NCI-H1417 (cell line): ENCODE data around the gene OR52I1.
A peak's percentile ranks its signal among the peaks of the same experiment; 100 is the strongest.

Experiments used
- DNase-seq, 3 experiments: peaks; one replicate each; lab custom pipeline; 2025; lab: John Stamatoyannopoulos, UW

OR52I1 gene, protein sequence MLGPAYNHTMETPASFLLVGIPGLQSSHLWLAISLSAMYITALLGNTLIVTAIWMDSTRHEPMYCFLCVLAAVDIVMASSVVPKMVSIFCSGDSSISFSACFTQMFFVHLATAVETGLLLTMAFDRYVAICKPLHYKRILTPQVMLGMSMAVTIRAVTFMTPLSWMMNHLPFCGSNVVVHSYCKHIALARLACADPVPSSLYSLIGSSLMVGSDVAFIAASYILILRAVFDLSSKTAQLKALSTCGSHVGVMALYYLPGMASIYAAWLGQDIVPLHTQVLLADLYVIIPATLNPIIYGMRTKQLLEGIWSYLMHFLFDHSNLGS

DNA sequence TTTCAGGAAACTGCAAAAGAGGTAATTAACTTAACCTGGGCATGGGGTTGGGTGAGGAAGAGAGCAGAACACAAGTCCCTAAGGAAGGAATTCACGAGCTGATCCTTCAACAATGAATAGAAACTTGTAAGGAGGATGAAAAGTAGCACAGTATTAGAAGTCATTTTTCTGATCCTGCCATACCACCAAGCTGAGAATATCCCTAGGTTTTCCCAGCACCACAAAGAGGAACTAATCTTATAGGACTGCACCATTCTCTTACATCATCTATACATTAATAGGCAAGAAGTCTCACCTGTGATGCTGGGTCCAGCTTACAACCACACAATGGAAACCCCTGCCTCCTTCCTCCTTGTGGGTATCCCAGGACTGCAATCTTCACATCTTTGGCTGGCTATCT, at the start of gene OR52I1:
Gene OR52I1 (plus strand): TSS at position 301 of the 400 bp plus-strand sequence. CDS start 0 bp downstream, at position 301.
- DNase-seq, result no peak

DNA sequence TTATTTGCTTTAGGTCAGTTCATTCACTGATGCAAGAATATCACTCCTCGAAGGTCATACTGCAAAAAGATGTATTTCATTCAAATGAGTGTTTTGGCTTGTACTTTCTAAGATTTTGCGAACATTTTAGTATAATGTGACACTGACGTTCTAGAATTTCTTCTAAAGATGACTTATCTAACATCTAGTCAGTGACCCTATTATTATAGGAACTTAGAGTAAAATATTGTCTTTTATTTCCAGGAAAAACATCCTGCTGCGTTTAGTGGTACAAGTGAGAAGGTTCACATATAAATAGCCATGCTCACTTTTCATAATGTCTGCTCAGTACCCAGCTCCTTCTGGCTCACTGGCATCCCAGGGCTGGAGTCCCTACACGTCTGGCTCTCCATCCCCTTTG, 48.9 kb upstream of the OR52I1 start, which contains the start of gene OR52M1:
Gene OR52M1 (plus strand): TSS at position 301 of the 400 bp plus-strand sequence. CDS start 0 bp downstream, at position 301.
- no peak for DNase-seq

DNA sequence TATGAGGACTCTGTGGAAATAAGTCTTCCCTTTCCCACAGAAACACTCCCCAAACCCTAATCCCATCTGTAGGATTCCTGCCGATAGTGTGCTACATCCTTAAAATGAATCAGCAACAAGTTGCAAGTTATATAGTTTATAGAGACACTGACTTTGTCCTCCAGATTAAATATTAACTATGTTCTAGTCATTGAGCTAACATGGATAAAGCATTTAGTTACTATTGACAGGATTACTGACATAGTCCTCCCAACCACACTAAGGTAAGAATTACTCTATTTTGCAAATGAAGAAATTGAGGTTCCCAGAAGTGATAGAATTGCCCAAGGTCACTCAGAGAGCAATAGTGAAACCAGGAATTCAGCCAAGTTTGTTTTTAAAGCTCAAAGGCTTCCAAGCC, 47.0 kb upstream of the OR52I1 start:
- no peak for DNase-seq

DNA sequence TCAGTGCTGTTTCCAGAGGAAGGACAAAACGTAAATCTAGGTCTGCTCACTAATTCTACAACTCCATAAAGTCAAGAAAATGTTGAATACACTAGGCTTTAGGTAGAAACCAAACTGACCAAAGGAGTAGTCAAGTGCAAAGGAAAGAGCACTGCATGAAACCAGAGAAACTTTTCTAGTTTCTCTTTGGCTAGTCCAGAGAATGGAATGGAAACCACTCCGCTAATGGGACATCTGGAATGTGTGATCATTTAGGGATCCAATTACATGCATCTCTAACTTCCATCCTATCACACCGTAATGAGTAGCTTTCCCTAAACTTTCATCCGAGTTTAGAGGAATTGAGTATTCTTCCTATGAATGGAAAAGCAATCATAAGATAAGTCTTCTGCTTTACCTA, 46.4 kb upstream of the OR52I1 start:
- DNase-seq, result no peak

DNA sequence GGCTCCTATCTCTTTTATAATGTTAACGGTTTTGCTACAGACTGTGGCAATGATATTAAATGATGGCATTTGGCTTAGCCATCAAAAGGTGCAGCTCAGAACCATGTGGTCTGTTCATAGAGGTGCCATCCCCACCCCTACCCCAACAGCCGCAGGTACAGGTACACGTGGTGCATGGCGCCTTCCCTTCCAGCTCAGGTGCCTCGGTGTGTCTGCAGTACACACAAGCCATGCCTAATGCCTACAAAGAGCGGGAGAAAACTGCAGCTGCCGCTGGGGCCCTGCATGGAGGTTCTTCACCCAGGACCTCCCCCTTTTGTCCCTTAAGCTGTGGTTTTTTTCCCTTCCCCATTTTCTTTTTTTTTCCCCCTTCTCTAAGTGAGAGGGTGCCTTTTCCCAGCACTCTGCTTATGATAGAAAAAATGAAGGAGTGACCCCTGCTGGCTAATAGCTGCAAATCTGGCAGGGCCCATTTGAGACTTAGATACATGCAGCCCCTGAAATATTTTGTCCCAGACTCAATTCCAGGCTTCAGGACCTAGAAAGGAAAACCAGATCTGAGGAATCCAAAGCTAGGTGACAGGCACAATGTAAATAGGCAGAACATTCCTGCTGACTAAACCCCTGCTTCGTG, 42.4 kb upstream of the OR52I1 start:
- DNase-seq, result no peak

DNA sequence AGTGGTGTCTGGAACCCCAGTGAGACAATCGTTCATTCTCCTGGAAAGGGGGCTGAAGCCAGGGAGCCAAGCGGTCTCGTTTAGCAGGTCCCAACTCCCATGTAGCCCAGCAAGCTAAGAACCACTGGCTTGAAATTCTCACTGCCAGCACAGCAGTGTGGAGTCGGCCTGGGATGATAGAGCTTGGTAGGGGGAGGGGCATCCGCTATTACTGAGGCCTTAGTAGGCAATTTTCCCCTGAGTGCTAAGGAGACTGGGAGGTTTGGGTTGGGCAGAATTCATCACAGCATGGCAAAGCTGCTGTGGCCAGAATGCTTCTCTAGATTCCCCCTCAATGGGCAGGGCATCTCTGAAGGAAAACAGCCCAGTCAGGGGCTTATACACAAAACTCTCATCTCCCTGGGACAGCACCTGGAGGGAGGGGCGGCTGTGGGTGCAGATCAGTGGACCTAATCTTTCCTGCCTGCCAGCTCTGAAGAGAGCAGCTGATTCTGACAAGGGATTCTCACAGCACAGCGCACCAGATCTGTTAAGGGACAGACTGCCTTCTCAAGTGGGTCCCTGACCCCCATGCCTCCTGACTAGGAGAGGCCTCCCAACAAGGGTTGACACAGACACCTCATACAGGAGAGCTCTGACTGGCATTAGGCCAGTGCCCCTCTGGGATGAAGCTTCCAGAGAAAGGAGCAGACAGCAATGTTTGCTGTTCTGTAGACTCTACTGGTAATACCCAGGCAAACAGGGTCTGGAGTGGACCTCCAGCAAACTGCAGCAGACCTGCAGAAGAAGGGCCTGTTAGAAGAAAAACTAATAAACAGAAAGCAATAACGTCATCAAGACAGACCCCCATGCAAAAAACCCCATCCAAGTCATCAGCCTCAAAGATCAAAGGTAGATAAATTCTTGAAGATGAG, 34.1 kb upstream of the OR52I1 start:
- no peak for DNase-seq

DNA sequence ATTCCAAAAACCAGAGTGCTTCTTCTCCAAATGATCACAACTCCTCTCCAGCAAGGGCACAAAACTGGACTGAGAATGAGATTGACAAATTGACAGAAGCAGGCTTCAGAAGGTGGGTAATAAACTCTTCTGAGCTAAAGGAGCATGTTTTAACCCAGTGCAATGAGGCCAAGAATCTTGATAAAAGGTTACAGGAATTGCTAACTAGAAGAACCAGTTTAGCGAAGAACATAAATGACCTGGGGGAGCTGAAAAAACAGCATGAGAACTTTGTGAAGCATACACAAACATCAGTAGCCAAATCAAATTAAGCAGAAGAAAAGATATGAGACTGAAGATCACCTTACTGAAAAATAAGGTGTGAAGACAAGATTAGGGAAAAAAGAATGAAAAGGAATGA, 33.4 kb upstream of the OR52I1 start:
- no peak for DNase-seq

DNA sequence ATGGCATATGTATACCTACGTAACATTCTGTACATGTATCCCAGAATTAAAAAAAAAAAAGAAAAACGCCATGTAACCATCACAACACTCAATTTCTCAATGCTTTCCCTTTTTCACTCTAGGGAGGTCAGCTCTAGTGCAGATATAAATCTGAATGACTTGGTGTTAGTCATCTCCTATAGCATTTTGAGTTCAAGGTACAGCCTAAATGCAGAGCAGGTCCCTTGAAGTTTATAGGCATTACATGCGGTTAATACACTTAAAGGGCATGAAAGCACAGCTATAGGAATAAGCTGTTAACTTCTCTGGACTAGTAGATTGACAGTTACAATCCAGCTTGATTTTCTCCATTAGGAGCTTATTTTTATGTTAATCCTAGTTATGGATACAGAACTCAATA, 28.5 kb upstream of the OR52I1 start:
- DNase-seq, result no peak

DNA sequence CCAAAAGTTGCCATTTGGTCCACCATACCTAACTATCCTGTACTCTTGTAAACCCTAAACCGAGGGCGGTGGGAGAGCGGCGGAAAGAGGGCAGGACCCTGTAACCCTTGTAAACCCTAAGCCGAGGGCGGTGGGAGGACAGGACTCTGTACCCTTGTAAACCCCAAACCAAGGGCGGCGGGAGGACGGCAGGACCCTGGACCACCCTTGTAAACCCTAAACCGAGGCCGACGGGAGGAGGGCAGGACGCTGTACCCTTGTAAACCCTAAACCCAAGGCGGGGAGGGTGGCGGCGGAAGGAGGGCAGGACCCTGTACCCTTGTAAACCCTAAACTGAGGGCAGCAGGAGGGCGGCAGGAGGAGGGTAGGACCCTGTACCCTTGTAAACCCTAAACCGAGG, 24.8 kb upstream of the OR52I1 start:
- no peak for DNase-seq

DNA sequence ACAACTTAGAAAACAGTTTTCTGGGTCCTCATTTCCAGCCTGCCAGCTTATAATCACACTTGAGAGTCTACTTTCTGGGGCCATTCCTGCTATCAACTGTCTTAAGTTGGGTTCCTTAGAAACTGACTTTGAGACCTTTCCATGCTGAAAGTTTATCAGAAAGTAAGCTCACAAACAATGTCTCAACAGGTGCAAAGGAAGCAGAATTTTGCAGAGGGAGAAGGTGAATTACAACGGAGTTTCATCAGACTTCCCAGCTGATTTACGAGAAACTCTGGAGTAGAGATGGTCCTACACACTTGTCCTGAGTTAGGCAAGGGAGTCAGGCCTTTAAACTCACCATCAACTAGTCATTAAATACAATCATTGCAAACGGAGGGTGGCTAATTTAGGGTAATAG, 17.0 kb upstream of the OR52I1 start:
- no peak for DNase-seq

DNA sequence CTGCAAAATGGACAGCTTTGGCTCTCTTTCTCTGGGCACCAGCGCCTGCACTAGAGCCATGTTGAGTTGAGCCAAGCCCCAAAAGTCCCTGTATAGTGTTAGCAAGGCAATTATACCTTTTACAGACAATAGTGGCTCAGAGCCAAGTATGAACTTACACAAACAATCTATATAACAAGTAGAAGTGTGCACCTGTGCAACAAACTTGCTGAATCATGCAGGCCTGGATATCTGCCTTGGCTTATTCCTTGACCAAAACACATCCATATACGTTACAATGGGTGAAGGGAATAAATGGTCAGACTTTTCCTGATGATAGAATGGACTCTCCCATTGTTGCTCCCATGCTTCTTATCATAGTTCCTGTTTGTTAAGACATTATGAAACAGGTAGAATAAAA, 16.1 kb upstream of the OR52I1 start:
- DNase-seq, result peak in 2 of 3 experiments; percentile 5 to 38

DNA sequence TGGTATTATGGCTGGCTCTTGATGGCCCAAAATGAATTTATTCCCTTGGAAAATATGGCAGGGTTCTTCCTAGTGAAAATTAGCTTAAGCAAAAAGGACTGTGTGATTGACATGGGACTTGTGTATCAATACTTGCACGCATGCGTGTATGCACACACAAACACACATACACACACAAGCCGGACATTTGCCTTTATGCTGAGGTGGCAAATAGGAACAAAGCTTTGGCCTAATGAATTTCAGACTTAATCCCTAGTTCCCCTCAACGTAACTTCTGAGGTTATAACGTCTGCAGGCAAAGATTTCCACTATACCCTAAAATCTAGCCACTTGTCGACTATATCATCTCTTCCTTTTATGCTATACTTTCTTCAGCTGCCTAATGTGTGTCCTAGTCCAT, 15.2 kb upstream of the OR52I1 start:
- DNase-seq, result no peak

DNA sequence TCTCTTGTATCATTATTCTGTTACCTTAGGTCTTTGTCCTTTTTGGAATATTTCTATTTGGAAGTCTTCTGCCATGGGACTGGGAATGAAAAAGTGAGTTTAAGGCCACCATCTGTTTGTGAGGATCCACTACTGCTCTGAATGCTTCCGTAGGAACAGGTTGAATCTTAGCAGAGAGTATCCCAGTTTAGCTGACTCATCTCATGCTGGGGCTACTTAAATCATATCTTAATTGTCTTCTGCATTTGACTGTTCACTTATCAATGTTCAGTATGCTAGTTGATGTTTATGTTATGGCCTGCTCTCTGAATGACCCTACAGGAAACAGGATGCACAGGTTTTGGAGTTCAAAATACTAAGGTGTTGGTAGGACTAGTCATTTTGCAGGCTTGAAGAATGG, 13.7 kb upstream of the OR52I1 start:
- no peak for DNase-seq

DNA sequence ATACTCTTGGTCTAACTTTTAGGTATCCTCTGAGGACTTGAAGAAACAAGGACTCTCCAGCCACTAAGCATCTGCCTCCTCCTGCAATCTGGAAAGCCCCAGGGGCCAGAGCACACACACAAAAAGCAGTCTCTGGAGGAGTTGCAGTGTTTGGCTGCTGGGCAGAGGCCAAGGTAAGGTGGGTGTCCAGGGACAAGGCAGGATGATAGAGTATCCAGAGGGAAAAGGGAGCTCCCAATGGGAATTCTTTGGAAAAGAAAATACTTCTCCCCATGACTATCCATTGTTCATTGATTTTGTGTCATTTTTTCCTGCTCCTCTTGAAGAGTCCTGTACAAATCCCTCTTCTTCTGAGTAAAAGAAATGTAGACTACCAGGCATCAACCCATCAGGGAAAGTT, 12.4 kb upstream of the OR52I1 start, which contains the start of gene OR52I2:
Gene OR52I2 (plus strand): TSS at position 301 of the 400 bp plus-strand sequence.
- DNase-seq, result no peak

DNA sequence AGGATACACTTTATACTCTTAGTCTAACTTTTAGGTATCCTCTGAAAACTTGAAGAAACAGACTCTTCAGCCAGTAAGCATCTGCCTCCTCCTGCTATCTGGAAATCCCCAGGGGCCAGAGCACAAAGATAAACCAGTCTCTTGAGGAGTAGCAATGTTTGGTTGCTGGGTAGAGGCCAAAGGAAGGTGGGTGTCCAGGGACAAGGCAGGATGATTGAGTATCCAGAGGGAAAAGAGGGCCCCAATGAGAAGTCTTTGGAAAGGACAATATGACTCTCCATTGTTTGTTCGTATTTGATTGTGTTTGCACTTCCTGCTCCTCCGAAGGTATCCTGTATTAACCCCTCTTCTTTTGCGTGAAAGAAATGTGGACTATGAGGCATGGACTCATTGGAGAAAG, 4.8 kb upstream of the OR52I1 start:
- DNase-seq, result no peak

DNA sequence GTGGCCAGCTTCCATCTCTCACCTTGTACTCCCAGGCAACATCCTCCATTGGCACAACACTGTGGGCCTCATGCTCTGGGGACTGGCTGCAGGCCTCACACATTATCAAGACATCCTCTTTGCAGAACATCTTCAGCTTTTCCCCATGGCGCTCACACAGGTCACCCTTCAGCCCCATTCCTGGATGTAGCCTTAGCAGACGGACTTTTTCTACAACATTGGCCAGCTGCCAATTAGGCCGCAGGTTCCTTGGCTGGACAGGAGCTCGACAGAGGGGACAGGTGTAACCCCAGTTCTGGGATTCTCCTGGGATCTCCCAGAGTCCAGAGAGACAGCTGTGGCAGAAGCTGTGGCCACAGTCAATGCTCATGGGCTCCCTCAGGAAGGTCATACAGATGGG, 11.2 kb downstream of the OR52I1 start:
- no peak for DNase-seq

DNA sequence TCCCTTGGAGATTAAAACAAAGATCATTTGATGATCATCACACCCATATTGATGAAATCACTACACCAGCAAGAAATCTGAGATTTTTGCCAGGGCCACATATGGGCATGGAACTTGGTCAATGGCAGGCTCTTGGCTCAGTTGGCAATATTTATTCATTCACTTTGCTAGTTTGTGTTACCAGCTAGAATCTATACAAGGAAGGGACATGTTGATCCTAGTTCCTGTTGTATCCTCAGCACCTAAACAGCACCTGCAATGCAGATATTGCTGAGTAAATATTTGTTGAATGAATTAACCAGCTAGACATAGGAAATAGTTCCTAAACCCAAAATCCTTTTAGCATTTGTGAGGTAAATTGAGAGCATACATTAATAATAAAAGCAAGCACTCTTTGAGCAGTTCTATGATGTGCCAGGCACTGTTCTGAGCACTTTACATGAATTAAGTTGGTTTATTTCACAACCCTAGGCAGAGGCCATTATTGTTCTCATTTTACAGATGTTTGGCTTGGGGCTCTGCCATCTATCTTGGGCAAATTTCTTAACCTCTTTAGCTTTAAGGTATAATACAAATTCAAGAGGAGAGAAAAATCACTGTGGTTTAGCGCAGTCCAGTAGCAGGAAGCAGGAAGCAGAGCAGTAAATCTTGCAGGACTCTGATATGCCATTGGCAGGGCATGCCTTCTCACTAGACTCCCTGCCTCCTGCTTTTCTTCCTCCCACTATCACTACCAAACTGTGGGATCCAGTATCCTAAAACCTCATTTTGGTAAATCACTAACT, 12.6 kb downstream of the OR52I1 start:
- peak in 2 of 3 experiments; percentile 23 to 52 for DNase-seq

DNA sequence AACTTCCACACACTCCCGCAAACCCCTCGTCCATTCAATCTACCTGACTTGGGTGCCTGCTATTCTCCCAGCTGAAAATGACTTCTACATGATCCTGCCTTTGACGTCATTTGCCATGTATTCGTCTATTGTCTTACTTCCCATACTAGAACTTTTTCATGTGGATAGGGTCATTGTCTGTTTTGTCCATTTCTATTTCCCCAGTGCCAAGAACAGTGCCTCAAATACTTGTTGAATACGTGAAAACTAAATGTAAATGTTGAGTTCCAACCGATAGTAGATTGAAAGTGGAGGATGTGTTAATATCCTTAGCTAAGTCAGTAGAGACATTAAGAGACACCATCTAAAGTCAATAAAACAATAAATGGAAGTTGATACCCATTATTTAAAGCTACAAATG, 13.3 kb downstream of the OR52I1 start:
- DNase-seq, result peak in 1 of 3 experiments; percentile 22

DNA sequence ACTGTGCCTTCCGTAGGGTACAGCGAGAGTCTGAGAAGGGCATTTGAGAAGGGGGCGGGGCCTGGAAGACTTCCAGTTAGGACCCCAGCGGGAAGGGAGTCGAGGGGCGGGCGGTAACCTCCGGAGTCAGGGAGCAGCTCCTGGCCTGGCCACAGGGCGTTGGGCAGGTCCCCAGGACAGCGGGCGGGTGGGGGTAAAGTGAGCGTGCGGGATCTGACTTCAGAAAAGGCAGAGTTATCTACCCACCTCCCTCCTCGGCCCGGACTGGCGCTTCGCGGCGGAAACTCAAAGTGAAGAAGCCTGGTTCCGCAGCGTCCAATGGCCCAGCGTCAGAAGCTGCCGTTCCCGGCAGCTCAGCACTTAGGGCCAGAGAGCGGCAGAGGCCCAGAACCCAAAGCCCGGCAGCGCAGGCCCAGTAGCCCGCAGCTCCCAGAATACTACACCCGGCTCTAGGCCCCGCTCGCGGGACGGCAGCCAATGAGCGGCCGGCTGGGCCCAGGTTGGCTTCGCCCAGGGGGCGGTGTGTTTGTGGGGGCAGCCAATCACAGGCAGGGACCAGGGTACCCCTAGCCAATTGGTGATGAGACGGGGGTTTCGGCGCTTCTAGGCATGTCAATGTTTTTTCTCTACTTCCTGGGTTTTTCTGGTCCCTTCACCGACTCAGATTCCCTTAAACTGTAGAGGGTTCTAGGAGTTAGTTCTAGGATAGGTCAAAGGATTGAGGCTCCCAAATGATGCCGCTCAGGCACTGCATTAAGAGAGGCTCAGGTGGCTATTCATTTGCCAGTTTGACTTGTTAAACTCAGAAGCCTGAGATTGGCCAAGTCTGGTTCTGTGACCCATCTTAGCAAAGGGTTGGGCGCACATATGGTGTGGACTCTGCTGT, 14.2 kb downstream of the OR52I1 start, which contains the start of gene TRIM68:
Gene TRIM68 (minus strand): TSS at position 451 of the 886 bp plus-strand sequence. CDS start 2,727 bp downstream, outside the sequence.
- peak; percentile 37 to 68 (median 49) for DNase-seq

DNA sequence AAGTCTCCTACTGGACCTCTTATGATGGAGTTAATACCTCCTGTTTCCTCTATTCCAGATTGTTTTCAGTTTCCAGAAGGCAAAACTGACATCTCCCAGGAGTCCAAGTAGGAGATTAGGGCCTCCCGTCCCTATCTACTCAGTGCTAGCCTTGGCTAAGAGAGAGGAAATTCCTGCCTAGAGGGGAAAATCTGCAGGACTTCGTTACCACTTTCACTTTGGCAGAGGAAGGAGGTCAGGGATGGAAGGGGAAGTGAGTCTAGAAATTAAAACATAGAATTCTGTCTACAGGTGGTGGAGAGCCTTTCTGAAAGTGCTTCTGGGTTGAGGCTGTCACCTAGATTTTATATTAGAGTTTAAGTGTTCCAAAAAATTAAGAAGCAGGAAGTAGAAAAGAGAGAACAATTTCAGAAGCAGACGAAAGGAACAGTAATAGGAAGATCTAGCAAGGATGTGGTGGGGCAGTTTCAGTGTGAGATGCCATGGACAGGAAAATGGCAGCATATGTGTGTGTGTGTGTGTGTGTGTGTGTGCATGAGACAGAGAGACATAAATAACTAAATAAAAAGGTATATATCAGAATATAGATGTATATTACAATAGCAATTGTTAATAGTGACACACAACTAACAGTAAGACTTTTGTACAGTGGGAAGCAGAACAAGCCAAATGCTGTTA, 16.6 kb downstream of the OR52I1 start:
- DNase-seq, result no peak
